ENCODE data around the gene S100A16.
"Not testable (repeated sequence)": the region's sequence is repeated elsewhere in the genome, so short reads cannot be mapped to it uniquely, and the experiment has no call there.

S100A16 gene

DNA sequence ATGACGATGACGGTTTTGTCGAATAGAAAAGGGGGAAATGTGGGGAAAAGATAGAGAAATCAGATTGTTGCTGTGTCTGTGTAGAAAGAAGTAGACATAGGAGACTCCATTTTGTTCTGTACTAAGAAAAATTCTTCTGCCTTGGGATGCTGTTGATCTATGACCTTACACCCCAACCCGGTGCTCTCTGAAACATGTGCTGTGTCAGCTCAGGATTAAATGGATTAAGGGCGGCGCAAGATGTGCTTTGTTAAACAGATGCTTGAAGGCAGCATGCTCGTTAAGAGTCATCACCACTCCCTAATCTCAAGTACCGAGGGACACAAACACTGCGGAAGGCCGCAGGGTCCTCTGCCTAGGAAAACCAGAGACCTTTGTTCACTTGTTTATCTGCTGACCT is 37.4 kb downstream of the S100A16 start:
- H3K27me3 ChIP-seq (ENCODE audit: control insufficient read depth, insufficient read depth, low read length); H3K36me3 ChIP-seq (ENCODE audit: control insufficient read depth, insufficient read depth, low read length); H3K27ac ChIP-seq (ENCODE audit: low read length); H3K4me1 ChIP-seq (ENCODE audit: control insufficient read depth, insufficient read depth, low read length); H3K4me3 ChIP-seq (ENCODE audit: low read length); DNase-seq (ENCODE audit: low read depth, low spot score); H3K9me3 ChIP-seq (ENCODE audit: control insufficient read depth, insufficient read depth, low read length): not testable (repeated sequence)
- no CpG with 5 or more reads among the region's 10 CpGs for WGBS (ENCODE audit: insufficient coverage, insufficient read length)

DNA sequence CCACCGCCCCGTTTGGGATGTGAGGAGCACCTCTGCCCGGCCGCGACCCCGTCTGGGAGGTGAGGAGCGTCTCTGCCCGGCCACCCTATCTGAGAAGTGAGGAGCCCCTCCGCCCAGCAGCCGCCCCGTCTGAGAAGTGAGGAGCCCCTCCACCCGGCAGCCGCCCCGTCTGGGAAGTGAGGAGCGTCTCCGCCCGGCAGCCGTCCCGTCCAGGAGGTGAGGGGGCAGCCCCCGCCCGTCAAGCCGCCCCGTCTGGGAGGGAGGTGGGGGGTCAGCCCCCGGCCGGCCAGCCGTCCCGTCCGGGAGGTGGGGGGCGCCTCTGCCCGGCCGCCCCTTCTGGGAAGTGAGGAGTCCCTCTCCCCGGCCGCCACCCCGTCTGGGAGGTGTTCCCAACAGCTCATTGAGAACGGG is 37.9 kb downstream of the S100A16 start:
- not testable (repeated sequence) for H3K36me3 ChIP-seq (ENCODE audit: control insufficient read depth, insufficient read depth, low read length); H3K27me3 ChIP-seq (ENCODE audit: control insufficient read depth, insufficient read depth, low read length); H3K9me3 ChIP-seq (ENCODE audit: control insufficient read depth, insufficient read depth, low read length); DNase-seq (ENCODE audit: low read depth, low spot score); H3K27ac ChIP-seq (ENCODE audit: low read length); H3K4me1 ChIP-seq (ENCODE audit: control insufficient read depth, insufficient read depth, low read length); H3K4me3 ChIP-seq (ENCODE audit: low read length)
- no CpG with 5 or more reads among the region's 35 CpGs for WGBS (ENCODE audit: insufficient coverage, insufficient read length)

DNA sequence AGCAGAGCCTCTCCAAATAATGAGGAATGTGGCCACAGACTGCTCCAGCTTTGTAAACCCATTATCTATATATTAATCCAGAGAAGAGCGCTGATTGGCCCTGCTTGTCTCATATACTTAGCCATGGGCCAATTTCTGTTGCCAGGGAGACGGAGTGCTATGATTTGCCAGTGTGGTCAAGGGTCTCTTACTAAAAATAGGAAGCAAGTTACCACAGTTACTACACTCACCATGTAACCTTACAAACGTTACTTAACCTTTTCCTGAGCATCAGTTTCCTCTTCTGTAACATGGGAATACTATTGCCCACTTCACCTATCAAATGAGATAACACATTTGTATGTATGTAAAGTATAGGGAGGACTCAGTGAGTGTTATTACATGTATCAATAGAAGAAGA is 39.6 kb downstream of the S100A16 start:
- no peaks in the 10 kb centered on the region for H3K27me3 ChIP-seq (ENCODE audit: control insufficient read depth, insufficient read depth, low read length)
- no peaks in the 10 kb centered on the region for H3K36me3 ChIP-seq (ENCODE audit: control insufficient read depth, insufficient read depth, low read length)
- H3K9me3 ChIP-seq (ENCODE audit: control insufficient read depth, insufficient read depth, low read length): no peaks in the 10 kb centered on the region
- no peak overlapping the region for H3K27ac ChIP-seq (ENCODE audit: low read length)
- DNase-seq (ENCODE audit: low read depth, low spot score): no peak
- WGBS (ENCODE audit: insufficient coverage, insufficient read length): no CpG with 5 or more reads among the region's 3 CpGs
- no peak overlapping the region for H3K4me3 ChIP-seq (ENCODE audit: low read length)
- no peaks in the 10 kb centered on the region; the same call in 1 of the 2 replicates for H3K4me1 ChIP-seq (ENCODE audit: control insufficient read depth, insufficient read depth, low read length)

DNA sequence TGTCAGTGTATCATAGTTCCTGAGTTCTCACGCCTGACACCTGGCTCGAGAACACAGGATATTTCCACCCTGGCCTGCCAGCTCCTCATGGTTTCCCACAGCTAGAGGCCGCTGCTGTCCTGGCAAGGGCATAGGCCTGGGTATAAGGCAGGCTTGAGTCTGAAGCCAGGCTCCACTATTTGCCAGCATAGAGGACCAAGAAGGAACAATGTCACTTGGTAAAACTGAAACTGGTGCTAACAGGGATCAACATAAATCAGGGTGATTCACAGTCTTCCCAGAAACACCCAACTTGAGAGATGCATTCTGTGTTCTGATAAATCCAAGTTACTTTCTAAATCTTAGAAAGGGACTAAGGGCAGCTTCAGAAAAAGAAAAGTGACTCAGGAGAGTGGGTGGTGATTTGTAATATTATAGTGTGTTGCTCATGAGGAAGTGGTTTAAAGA is 40.3 kb downstream of the S100A16 start:
- H3K27me3 ChIP-seq (ENCODE audit: control insufficient read depth, insufficient read depth, low read length): no peaks in the 10 kb centered on the region
- DNase-seq (ENCODE audit: low read depth, low spot score): no peak
- no CpG with 5 or more reads among the region's 3 CpGs for WGBS (ENCODE audit: insufficient coverage, insufficient read length)
- no peaks in the 10 kb centered on the region for H3K9me3 ChIP-seq (ENCODE audit: control insufficient read depth, insufficient read depth, low read length)
- H3K27ac ChIP-seq (ENCODE audit: low read length): no peak overlapping the region
- H3K36me3 ChIP-seq (ENCODE audit: control insufficient read depth, insufficient read depth, low read length): no peaks in the 10 kb centered on the region
- no peak overlapping the region for H3K4me3 ChIP-seq (ENCODE audit: low read length)
- peaks cover 7% of the 10 kb centered on the region for H3K4me1 ChIP-seq (ENCODE audit: control insufficient read depth, insufficient read depth, low read length)

DNA sequence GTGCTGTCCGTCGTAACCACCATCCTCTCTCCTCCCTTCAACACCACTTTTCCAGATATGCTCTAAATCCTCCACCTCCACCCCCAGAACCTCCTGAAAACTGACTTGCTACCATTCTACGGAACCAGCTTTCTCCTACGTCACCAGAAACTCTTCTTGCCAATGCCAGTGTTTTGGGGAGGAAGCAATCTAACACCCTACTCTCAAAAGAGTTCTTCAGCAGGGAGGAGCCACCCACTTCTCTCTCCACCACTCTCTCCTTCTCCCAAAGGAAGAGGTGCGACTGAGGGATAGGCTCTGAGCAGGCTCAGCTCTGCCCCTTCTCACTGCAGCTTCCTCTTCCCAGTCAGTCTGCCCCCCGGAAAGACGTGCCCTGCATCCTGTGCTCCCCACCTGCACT is 41.2 kb downstream of the S100A16 start:
- Histone ChIP-seq H3K4me3 (ENCODE audit: low read length) (no peak overlapping the region), H3K36me3 (ENCODE audit: control insufficient read depth, insufficient read depth, low read length) (no peaks in the 10 kb centered on the region), H3K27me3 (ENCODE audit: control insufficient read depth, insufficient read depth, low read length) (no peaks in the 10 kb centered on the region), H3K4me1 (ENCODE audit: control insufficient read depth, insufficient read depth, low read length) (peaks cover 8% of the 10 kb centered on the region), H3K27ac (ENCODE audit: low read length) (no peak overlapping the region), H3K9me3 (ENCODE audit: control insufficient read depth, insufficient read depth, low read length) (no peaks in the 10 kb centered on the region)
- no peak for DNase-seq (ENCODE audit: low read depth, low spot score)
- WGBS (ENCODE audit: insufficient coverage, insufficient read length): no CpG with 5 or more reads among the region's 7 CpGs

DNA sequence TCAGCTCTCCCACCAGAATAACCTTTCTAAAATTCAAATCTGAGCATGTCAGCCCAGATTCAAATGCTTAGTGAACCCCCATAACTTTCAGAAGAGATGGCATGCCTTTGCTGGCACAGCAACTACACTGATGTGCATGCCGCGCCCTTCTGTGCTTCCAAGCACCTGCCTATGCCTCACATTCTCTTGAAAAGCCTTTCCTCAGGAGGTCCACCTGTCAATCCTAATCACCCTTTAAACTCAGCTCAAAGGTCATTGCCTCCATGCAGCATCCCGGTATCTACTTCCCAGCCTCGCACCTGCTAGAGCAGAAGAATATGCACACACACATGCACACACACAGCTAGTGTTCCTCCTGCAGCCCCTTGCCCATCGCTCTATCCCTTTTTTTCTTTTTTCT is 42.1 kb downstream of the S100A16 start:
- DNase-seq (ENCODE audit: low read depth, low spot score): no peak
- WGBS (ENCODE audit: insufficient coverage, insufficient read length): no CpG with 5 or more reads among the region's 5 CpGs

DNA sequence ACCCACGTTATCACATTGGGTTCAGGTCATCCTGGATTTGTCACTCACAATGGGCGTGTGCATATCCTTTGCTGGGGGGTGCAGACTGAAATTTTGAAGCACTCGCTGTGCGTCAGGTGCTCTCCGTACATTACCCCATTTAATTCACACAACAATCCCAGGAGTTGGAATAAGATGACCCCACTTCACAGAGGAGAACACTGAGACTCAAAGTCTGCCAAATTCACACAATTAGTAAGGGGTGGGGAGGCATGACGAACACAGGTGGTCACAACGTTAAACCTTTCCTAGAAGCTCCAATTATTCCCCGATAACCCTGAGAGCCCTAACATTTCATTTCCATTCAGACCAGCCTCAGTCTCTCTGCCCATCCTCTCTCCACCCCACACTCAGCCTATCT is 43.5 kb downstream of the S100A16 start:
- Histone ChIP-seq H3K4me1 (ENCODE audit: control insufficient read depth, insufficient read depth, low read length) (peaks cover 17% of the 10 kb centered on the region), H3K27ac (ENCODE audit: low read length) (no peak overlapping the region)
- WGBS (ENCODE audit: insufficient coverage, insufficient read length): no CpG with 5 or more reads among the region's 8 CpGs

More for the DNA sequence above, 42.1 kb downstream of the S100A16 start:
- Histone ChIP-seq H3K36me3 (ENCODE audit: control insufficient read depth, insufficient read depth, low read length) (no peaks in the 10 kb centered on the region), H3K4me3 (ENCODE audit: low read length) (no peak overlapping the region), H3K27me3 (ENCODE audit: control insufficient read depth, insufficient read depth, low read length) (no peaks in the 10 kb centered on the region), H3K4me1 (ENCODE audit: control insufficient read depth, insufficient read depth, low read length) (peaks cover 12% of the 10 kb centered on the region), H3K9me3 (ENCODE audit: control insufficient read depth, insufficient read depth, low read length) (no peaks in the 10 kb centered on the region), H3K27ac (ENCODE audit: low read length) (no peak overlapping the region)

DNA sequence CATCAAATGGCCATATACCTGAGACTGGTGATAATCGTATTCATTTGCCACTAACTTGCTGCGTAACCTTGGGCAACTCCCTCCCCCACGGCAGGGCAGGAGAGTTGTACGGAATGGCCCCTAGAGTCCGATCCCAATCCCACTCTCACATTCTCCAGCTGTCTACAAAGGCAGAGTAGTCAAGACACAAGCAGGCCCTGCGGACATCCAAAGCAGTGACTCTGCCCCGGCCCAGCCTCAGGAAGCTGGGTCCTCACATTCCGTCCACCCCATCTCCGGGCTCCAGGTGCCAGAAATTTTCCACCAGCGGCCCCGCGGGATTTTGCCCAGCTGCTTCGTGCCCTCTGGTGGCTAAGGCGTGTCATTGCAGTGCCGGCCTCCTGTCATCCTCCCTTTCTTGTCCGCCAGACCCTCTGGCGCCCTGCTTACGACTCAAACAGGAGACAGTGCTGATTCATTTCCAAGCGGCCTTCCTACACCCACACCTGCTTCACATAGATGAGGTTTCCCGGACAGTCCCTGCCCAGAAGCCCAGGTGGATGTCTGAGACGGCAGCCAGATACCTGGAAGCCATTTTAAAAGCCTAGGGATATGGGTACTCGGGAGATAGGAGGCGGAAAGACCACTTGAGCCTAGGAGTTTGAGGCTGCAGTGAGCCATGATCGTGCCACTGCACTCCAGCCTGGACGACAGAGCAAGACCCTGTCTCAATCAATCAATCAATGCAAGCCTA is 44.4 kb downstream of the S100A16 start:
- H3K9me3 ChIP-seq (ENCODE audit: control insufficient read depth, insufficient read depth, low read length): no peaks in the 10 kb centered on the region
- no peak overlapping the region for H3K4me3 ChIP-seq (ENCODE audit: low read length)
- no peaks in the 10 kb centered on the region for H3K36me3 ChIP-seq (ENCODE audit: control insufficient read depth, insufficient read depth, low read length)
- WGBS (ENCODE audit: insufficient coverage, insufficient read length): no CpG with 5 or more reads among the region's 25 CpGs
- H3K4me1 ChIP-seq (ENCODE audit: control insufficient read depth, insufficient read depth, low read length): peaks cover 17% of the 10 kb centered on the region
- peak; percentile 87 for DNase-seq (ENCODE audit: low read depth, low spot score)
- H3K27me3 ChIP-seq (ENCODE audit: control insufficient read depth, insufficient read depth, low read length): no peaks in the 10 kb centered on the region
- H3K27ac ChIP-seq (ENCODE audit: low read length): no peak overlapping the region

More for the DNA sequence above, 43.5 kb downstream of the S100A16 start:
- no peak overlapping the region for H3K4me3 ChIP-seq (ENCODE audit: low read length)
- H3K36me3 ChIP-seq (ENCODE audit: control insufficient read depth, insufficient read depth, low read length): no peaks in the 10 kb centered on the region
- H3K9me3 ChIP-seq (ENCODE audit: control insufficient read depth, insufficient read depth, low read length): no peaks in the 10 kb centered on the region
- H3K27me3 ChIP-seq (ENCODE audit: control insufficient read depth, insufficient read depth, low read length): no peaks in the 10 kb centered on the region
- DNase-seq (ENCODE audit: low read depth, low spot score): no peak

DNA sequence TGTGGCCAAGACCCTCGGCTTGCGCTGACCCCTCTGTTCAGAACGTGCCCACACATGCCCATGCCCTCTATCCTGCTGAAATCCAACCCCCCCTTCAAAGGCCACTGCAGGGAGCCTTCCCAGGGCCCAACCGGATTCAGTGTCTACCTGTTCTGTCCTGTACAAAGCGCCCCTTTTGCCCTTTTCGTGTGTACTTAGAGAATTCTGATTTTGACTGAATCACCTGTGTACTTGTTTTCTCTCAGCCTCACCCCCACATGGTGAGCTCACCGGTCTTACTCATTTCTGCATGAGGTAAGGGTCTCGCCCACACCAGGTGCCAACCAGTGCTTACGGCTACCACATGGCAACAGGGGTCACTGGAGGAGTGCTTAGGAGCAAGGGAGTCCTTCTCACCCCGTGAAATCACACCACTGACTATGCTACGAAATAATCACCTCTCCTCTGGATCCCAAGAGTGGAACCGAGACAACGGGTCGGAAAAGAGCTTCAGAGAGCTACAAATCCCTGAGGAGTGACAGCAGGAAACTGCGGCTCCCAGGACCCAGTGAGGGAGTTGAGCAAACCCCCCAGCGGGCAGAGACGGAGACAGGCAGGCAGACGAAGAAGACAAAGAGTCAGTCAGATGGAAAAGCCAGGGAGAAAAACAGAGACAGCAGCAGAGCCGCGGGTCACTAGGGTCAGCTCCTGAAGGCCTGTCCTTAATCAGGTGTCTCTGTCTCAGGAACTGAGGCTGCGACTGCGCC is 45.1 kb downstream of the S100A16 start:
- WGBS (ENCODE audit: insufficient coverage, insufficient read length): no CpG with 5 or more reads among the region's 22 CpGs
- no peak overlapping the region for H3K27ac ChIP-seq (ENCODE audit: low read length)
- H3K4me1 ChIP-seq (ENCODE audit: control insufficient read depth, insufficient read depth, low read length): peaks cover 17% of the 10 kb centered on the region
- no peaks in the 10 kb centered on the region for H3K9me3 ChIP-seq (ENCODE audit: control insufficient read depth, insufficient read depth, low read length)
- DNase-seq (ENCODE audit: low read depth, low spot score): no peak
- H3K36me3 ChIP-seq (ENCODE audit: control insufficient read depth, insufficient read depth, low read length): no peaks in the 10 kb centered on the region
- H3K27me3 ChIP-seq (ENCODE audit: control insufficient read depth, insufficient read depth, low read length): no peaks in the 10 kb centered on the region
- H3K4me3 ChIP-seq (ENCODE audit: low read length): no peak overlapping the region

DNA sequence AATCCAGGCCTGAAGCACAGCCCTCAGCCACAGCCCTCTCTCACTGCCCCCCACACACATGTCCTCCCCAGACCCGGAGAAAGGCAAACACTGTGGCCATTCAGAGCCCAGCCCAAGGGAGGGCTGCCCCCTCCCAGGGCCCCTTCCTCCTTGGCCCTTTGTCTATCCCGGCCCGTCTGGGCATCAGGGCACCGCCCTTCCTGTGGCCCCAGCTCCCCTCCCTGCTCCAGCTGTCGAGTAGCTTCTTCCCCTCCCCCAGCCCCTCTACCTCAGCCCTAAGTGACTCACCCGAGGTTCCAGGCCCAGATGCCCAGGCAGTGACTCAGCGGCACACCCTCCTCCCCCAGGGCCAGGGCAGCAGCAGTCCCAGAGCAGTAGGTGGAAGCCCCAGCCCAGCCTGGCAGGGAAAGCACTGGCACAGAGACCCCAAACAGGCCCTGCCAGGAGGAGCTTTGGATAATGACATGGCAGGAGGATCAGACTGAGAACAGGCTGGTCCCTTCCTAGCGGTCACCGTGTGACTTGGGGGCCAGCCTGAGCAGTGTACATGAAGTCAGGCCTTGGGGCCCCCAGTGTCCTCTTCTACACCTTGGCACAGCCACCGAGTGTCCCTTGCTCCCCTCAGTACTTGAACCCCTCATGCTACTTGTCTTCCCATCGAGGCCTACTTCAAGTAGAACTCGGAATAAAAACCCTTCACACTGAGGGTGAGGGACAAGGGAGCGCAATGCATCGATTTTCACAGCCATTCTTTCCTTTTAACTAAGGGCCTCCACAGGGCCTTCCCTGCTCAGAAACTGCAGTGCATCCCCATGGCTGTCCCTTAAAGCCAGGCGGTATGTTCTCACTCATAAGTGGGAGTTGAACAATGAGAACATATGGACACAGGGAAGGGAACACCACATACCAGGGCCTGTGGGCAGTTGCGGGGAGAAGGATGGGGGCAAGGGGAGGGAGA is 46.2 kb downstream of the S100A16 start:
- no peaks in the 10 kb centered on the region for H3K36me3 ChIP-seq (ENCODE audit: control insufficient read depth, insufficient read depth, low read length)
- no CpG with 5 or more reads among the region's 16 CpGs for WGBS (ENCODE audit: insufficient coverage, insufficient read length)
- no peak overlapping the region for H3K27ac ChIP-seq (ENCODE audit: low read length)
- peaks cover 17% of the 10 kb centered on the region for H3K4me1 ChIP-seq (ENCODE audit: control insufficient read depth, insufficient read depth, low read length)
- H3K4me3 ChIP-seq (ENCODE audit: low read length): no peak overlapping the region
- H3K9me3 ChIP-seq (ENCODE audit: control insufficient read depth, insufficient read depth, low read length): no peaks in the 10 kb centered on the region
- H3K27me3 ChIP-seq (ENCODE audit: control insufficient read depth, insufficient read depth, low read length): no peaks in the 10 kb centered on the region
- peak; percentile 74 for DNase-seq (ENCODE audit: low read depth, low spot score)

Measured in iPS DF 6.9 (cell line).